Measurements from ENCODE around the gene GALNT18. TPM values are rescaled to one million over a fixed set of nuclear protein-coding genes. Genes with fewer than 3 reads are reported as not detected.

GALNT18 gene
- total and polyA plus RNA-seq, 2 of the 4 experiments (the other 2 are of a cell fraction) = 9.5 to 11.3 TPM

DNA sequence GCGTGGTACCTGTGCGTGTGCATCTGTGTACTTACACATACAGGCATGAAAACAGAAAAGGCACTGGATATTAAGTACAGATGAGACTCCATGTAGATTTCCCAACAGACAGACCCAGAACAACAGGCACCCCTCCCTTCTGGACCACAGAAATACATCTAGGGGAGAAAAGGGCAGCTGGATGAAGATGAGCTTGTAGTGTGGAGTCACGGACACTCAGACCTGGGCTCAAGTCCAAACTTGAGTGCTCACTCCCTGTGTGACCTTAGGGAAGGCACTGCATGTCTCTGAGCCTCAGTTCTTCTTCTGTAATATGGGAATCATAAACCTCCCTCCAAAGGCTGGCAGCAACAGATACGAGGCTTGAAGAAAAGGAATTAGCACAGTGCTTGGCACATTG lies 108.9 kb downstream of the GALNT18 start:
- Histone ChIP-seq H4K5ac (ENCODE audit: low read depth, low read length) (no peak overlapping the region), H2AFZ (replicated peaks; ENCODE audit: low read length, poor library complexity) (no peak overlapping the region), H3K79me1 (ENCODE audit: low read depth in 1 of 2, low read length in 2 of 2) (no peaks in the 10 kb centered on the region), H3K4me1 (ENCODE audit: control insufficient read depth, insufficient read depth, low read length) (no peaks in the 10 kb centered on the region), H2BK20ac (ENCODE audit: low read depth, low read length) (no peak overlapping the region), H3K9ac (ENCODE audit: low read depth, low read length) (no peak overlapping the region), H3K23ac (ENCODE audit: low read depth, low read length) (no peak overlapping the region), H2BK120ac (ENCODE audit: low read depth, low read length) (no peak overlapping the region), H3K4me3 (ENCODE audit: insufficient read depth, low read depth, low read length) (no peak overlapping the region), H2AK5ac (ENCODE audit: low read depth, low read length) (no peak overlapping the region), H4K91ac (ENCODE audit: insufficient read depth, low read depth, low read length) (no peak overlapping the region), H3K9me1 (ENCODE audit: insufficient read depth, low read length) (no peaks in the 10 kb centered on the region; the same call in 1 of the 2 replicates), H3K56ac (ENCODE audit: extremely low read depth, insufficient read depth, low read length) (no peak overlapping the region), H3K27ac (ENCODE audit: insufficient read depth, low read length) (no peak overlapping the region), H3K9me3 (ENCODE audit: control insufficient read depth, insufficient read depth, low read length) (no peaks in the 10 kb centered on the region), H3K4me2 (ENCODE audit: low read depth, low read length) (no peak overlapping the region), H4K8ac (ENCODE audit: low read depth in 2 of 2, low read length in 2 of 2) (no peak overlapping the region), H3K14ac (replicated peaks; ENCODE audit: low read depth, low read length) (no peak overlapping the region), H3K36me3 (ENCODE audit: control insufficient read depth, insufficient read depth, low read length) (no peaks in the 10 kb centered on the region), H2AK9ac (replicated peaks; ENCODE audit: low read depth, low read length, poor library complexity) (no peak overlapping the region), H3K18ac (ENCODE audit: low read depth, low read length) (no peak overlapping the region), H3K4ac (ENCODE audit: low read depth, low read length) (no peak overlapping the region), H2BK15ac (ENCODE audit: low read depth, low read length) (no peak overlapping the region), H4K20me1 (ENCODE audit: insufficient read depth, low read length) (no peaks in the 10 kb centered on the region), H2BK5ac (ENCODE audit: low read depth, low read length, poor library complexity, severe bottlenecking) (no peak overlapping the region), H3K27me3 (ENCODE audit: control insufficient read depth, insufficient read depth, low read length) (peaks cover 2% of the 10 kb centered on the region; the same call in 1 of the 2 replicates)
- dilution Hi-C loops (cut with HindIII; ENCODE audit: low sequenced_read_pairs, unreplicated experiment) = no loop called here
- no peak for ATAC-seq (ENCODE audit: low read depth)
- TF ChIP-seq RCOR1 (IDR thresholded peaks at IDR 0.05; ENCODE audit: insufficient replicate concordance, low read length) (no peak), MAFK (IDR thresholded peaks at IDR 0.05; ENCODE audit: low read depth, low read length) (no peak), CHD1 (IDR thresholded peaks at IDR 0.05; ENCODE audit: low read depth, low read length) (no peak), POLR2A (IDR thresholded peaks at IDR 0.05; ENCODE audit: low read depth, low read length) (no peak), CEBPB (IDR thresholded peaks at IDR 0.05; ENCODE audit: low read depth, low read length) (no peak), NFE2L2 (IDR thresholded peaks at IDR 0.05; ENCODE audit: low read depth, low read length) (no peak)
- TF ChIP-seq, protein P1, sequence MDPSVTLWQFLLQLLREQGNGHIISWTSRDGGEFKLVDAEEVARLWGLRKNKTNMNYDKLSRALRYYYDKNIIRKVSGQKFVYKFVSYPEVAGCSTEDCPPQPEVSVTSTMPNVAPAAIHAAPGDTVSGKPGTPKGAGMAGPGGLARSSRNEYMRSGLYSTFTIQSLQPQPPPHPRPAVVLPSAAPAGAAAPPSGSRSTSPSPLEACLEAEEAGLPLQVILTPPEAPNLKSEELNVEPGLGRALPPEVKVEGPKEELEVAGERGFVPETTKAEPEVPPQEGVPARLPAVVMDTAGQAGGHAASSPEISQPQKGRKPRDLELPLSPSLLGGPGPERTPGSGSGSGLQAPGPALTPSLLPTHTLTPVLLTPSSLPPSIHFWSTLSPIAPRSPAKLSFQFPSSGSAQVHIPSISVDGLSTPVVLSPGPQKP (IDR thresholded peaks at IDR 0.05; ENCODE audit: borderline replicate concordance, low read depth, low read length) = no peak
- CTCF ChIA-PET = no interaction called here
- 100% methylated on average over 1 of the region's 4 CpGs; no CpG with 5 or more reads in 1 of the 2 experiments for WGBS, 2 experiments (ENCODE audit: extremely low coverage in 2 of 2, insufficient read length in 1 of 2)
- no peak for DNase-seq
- intact Hi-C loops (cut with micrococcal nuclease) = no loop called here
- POLR2A ChIA-PET (ENCODE audit: unreplicated experiment) = no interaction called here
- in situ Hi-C loops (cut with MboI; ENCODE audit: low sequenced_read_pairs) = no loop called here
- BruUV-seq (replicated peaks) = no TSS peak

Measured in IMR-90 (cell line).